Inflammatory macrophage treated with lipopolysaccharide for 4 hours (primary cell): Measurements from ENCODE around the gene PVALEF.
A peak's percentile ranks its signal among the peaks of the same experiment; 100 is the strongest.
"Not testable (repeated sequence)": the region's sequence is repeated elsewhere in the genome, so short reads cannot be mapped to it uniquely, and the experiment has no call there.

Experiments used
- DNase-seq: peaks from one replicate; pipeline ENCODE4 v3.0.0-alpha.2; 2020

Gene PVALEF

DNA sequence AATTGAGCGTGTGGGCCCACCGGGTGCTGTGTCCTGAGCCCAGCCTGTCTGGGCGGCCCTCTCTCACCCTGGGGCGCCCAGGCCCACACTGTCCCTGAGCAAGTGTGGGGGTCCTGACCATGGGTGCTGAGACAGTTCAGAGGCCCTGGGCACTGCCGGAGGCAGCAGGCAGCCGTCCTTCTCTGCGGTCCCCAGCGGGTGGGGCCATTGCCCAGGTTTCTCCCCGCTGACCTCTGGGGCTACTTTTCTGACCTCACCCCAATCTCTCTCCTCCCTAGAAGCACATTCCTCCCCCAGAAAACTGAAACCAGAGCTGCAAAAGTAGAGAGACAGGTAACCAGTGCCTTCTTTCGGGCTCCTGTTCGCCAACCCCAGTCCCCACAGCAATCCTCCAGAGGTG lies 36.0 kb upstream of the PVALEF start:
- DNase-seq = no peak

DNA sequence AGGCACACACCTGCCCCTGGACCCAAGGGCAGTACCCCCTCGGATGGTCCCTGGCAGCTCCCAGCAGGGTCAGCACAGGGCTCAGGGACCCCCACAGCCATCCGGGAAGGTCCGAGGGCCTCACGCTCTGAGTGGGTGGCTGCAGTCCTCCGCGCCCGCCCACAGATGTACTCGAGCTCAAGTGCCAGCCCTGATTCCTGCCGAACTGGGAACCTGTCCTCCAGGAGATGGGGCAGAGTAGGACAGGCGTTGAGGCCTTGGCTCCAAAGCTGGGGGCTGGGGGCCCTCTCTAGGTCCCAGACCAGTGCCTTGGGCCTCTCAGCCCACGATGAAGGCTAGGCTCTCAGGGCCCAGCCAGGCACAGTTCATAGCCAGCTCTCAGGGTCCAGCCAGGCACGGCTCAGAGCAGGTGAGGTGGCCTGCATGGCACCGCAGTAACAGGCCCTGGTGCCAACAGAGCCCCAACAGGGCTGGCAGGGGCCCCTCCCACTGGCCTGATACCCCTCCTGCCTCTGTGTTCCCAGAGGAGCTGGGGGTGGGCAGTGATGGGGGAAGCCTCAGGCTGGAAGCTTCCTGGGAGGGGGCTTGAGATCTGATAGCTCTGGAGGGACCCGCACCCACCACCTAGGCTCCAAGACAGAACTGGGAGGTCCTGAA lies 35.5 kb upstream of the PVALEF start:
- no peak for DNase-seq

DNA sequence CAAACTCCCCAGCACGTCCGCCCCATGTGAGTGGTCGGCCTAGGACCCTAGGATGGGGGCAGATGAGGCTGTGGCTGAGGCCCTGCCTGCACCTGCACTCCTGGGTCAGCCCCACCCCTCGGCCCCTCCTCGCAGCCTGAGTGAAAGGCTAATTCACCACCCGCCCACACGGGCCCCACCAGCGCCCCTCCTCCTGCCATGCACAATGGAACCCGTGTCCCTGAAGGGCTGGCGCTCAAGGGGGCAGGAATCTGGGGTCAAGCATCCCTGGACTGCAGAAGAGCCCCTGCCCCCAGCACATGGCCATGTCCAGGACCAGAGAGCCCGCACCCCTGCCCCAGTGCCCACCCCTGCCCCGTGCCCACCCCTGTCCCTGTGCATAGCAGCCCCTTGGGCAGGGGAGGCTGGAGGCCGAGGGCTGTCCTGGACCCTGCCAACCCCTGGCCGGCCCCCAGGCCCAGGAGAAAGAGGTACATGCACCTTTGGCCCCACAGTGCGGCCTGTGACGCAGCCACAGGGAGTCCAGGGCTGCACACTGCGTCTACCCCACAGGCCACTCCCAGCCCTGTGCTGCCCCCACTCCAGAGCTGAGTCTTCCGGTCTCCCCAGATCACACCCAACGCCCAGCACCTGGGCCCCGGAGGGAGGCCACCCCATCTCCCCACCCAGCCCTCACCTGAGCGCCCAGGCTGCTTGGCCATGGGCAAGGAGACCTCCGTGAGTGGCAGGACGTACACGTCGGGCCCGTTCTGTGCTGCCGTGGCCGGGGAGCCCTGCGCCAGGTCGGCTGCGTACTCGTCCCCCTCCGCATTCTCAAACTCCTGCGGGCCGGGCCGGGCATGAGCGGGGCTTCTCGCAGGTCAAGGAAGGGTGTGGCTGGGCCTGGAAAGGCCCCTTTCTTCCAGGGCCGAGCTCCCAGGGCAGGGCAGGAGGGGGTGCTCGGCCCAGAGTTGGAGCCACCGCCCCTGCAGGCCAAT lies 34.6 kb upstream of the PVALEF start:
- DNase-seq = no peak

DNA sequence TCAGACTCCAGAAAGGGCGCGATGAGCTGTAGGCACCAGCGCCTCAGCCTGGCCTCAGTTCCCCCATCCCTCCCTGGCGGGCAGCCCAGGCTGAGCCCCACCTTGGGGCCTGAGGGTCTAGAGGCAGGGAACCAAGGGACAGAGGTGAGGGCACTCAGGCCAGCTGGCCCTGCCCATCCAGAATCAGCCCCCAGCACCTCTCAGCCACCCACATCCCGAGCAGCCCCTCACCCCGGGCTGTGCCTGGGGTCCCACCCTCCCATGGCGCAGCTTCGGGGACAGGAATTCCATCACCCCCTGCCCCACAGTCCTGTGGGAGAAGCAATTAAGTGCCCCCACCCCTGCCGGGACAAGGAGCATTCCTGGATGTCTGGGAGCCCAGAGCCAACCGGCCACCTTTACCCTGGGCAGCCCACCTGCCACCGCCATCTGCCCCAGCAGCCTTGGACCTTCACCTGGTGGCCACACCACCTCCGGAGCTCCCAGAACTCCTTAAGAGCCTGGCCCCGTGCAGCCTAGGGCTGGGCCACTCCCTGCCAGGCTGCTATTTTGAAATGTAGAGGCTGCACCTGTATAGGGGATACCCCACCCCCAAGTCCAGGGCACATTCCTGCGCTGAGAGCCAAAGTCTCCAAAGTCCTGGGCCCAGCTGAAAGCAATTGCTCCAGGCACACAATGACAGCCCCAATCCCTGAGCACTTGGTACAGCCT lies 33.7 kb upstream of the PVALEF start:
- DNase-seq = no peak

DNA sequence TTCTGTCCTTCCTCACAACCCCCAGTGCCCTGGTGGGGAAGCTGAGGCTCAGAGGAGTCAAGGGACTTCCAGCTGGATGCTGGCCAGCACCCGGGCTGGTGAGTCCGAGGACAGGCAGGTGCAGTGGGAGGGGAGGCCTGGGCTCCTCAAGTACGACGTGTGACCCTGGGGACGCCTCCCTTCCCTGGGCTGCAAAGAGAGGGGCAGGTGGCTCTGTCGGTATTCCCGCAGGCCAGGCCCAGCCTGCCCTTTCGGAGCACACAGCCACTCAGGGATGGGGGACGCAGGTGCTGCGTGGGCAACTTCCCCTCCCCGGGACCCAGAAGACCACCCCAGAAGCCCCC lies 33.1 kb upstream of the PVALEF start:
- no peak for DNase-seq

DNA sequence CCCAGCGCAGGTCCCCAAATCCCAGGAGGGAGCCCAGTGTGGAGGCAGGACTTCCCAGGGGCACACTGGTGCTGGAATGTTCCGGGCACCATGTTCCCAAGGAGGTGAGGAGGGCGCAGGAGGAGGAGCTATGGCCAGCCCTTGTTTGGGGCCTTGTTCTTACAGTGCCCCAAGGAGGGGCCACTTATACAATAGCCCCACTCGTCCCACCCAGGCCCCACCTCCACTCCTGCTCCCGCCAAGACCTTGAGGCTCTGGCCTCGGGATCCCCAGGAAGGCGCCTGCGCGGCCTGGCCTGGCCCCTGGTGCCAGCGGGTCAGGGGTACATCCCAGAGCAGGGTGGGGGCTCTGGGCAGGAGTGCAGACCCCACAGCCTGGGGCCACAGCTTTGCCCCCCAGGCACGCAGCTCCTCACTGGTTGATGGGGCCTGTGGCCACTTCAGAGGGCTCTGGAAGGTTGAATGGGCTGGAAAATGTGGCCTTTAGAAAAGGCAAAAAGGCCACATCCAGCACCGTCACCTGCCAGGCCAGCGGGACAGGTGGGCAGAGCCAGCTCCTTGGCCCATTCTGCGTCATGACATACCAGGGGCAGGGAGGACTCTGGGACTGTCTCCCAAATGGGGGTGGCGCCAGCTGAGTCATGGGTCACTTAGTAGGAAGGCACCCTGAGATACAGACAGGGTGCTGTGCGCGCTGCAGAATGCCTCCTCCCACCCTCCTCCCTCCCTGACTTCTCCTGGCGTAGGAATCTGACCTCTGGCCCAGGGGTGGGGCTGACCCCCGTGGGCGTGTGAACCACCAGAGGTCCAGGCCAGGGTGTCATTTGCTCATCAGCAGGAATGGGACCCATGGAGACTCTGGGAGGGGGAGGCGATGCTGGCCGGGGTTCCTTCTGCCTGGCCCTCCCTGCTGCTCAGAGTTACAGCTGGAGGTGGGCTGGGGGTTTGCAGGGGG lies 32.3 kb upstream of the PVALEF start:
- peak; percentile 16 for DNase-seq

DNA sequence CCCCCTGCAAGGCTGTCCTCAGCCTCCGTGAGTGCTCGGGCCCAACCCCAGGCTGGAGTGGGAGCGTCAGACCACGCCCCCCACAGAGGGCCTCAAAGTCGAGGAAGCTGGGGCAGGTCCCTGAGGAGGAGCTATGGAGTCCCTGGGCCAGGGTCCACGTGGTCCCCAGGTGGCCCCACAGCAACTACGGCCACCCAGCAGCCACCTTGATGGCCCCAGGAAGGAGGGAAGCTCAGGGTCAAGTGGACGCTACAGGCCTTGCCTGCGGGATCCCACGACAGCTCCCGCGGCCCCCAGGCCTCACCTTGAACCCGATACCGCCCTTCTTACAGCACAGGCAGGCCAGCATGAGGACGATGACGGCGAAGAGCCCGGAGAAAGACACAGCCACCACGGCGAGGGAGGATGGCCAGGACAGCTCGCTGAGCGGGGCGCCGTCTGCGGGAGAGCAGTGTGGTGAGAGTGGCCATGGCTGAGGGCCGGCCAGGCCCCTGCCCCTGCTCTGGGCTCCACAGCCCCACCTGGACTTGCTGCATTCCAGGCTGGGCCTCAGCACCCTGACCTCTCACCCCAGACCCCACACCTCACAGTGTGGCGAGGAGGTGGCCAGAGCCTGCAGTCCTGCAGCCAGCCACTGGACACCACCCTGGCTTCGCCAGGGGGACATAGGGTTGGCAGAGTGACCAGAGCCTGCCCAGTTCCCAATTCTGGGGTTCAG lies 31.1 kb upstream of the PVALEF start:
- DNase-seq = no peak

DNA sequence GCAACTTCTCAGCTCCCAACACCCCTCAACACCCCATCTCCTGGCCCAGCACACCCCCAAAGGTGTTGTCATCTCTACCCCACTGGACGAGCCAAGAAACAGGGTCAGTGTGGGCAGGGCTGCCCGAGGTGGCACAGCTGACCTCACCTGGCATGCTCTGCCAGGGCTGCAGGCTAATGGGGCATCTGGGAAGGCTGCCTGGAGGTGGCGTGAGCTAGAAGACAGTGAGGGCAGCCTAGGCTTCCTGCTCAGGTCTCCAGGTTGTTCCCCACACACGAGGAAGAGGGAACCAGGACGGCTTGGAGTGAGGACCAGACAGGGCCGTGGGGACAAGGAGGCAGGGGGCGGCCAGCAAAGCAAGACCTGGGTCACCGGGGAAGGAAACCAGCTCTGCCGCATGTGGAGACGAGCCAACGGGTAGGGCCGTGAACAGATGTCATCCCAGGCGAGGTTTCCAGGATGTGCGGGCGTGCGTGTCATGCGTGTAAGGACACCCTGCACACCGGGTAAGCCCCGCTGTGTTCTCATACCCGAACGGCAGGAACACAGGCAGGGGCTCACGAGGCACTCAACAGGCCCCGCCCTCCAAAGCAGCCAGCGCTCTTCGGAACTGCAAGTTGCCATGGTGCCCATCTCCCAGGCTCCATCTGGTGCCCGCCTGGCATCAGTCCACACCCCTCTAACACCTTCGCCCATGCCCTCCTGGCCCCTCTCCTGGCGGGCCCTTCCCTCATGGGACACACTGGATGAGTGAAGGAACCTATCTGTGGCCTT lies 29.6 kb upstream of the PVALEF start:
- DNase-seq = no peak

DNA sequence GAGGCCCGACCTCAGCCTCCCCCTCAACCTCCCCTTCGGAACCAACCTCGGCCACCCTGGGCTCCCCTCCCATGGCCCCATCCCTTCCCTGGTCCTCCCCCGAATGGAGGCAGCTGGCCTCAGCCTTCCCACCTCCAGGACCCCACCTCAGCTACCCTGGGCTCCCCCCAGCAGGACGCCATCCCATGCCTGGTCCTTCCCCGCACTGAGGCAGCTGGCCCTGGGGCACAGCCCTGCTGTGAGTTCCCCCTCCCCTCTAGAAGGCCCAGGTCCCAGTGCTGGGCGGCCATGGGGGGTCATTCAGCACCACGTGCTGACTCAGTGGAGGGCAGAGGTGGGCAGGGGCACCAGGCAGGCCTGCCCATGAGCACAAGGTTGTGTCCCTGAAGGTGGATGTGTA lies 28.9 kb upstream of the PVALEF start:
- no peak for DNase-seq

DNA sequence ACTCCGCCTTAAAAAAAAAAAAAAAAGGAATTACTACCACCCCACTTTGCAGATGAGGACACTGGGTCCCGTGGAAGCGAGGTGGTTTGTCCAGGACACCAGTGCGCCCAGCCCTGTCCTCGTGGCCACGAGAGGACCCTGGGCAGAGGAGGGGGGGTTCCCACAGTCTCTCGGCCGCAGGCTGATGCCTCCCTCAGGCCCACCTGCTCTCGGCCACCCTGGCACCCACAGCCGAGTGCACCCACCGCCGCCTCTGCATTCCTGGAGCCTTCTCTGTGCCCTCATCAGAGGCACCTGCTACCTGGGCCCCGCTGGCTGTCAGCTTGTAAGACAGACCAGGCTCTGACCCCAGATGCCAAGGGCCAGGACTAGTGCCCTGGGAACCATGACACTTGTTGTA lies 28.1 kb upstream of the PVALEF start:
- peak; percentile 20 for DNase-seq

DNA sequence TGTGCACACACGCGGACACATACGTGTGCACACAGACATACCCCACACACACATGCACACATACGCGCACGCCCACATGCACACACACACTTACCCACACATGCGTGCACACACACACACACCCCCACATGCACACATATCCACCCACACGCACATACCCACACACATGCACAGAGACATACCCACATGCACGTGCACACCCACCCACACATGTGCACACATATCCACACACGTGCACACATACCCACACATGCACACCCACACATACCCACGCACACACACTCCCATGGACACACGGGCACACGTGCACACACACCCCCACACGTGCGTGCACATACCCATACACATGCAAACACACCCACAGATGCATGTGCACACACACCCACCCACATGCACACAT lies 27.2 kb upstream of the PVALEF start:
- no peak for DNase-seq

DNA sequence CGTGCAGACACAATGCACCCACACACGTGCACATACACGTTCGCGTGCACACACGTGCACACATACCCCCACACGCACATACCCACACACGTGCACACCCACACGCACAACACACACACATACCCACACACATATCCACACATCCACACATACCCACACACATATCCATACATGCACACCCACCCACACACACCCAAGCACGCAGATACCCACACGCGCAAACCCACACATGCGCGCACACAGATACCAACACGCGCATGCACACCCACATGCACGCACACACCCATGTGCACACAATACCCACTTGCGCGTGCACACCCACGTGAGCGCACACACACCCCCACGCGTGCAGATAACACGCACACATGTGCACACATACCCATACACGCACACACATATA lies 26.8 kb upstream of the PVALEF start:
- no peak for DNase-seq

DNA sequence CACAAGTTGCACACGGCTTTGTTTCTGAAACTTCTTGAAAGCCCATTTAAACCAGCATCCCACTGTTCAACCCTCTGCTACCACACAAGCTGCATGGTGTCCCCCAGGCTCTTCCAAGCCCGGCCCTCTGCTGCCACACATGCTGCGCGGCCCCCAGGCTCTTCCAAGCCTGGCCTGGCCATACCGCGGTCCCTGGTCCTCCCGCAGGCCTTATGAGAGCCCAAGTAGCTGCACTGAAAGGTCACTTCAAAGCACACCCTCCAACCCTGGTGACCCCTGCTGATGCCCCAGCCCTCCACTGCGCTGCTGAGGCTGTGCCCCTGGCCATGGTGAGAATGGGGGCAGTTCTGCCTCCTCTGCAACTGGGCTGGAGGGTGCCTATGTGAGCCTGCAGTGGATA lies 25.9 kb upstream of the PVALEF start:
- DNase-seq = no peak

DNA sequence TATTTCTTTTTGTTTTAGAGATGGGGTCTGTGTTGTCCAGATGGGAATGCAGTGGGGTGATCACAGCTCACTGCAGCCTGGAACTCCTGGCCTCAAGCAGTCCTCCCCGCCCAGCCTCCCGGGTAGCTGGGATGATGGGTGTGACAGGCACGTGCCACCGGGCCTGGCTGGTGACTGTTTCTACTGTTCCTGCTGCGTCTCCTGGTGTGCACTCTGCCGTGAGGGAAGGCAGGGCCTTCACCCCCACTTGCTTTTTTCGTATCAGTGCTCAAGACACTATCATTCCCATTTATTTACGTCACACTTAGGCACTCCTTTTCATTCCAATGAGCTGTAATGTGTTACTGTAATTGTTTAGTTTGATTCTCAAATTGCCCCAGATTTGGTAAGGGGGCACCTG lies 25.3 kb upstream of the PVALEF start:
- no peak for DNase-seq

DNA sequence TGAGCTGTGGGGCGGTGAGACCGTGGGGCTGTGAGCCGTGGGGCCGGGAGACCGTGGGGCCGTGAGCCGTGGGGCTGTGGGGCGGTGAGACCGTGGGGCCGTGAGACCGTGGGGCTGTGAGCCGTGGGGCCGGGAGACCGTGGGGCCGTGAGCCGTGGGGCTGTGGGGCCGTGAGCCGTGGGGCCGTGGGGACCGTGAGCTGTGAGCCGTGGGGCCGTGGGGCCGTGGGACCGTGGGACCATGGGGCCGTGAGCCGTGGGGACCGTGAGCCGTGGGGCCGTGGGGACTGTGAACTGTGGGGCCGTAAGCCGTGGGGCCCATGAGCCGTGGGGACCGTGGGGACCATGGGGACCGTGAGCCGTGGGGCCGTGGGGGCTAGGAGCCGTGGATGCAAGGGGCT lies 24.6 kb upstream of the PVALEF start:
- no peak for DNase-seq

DNA sequence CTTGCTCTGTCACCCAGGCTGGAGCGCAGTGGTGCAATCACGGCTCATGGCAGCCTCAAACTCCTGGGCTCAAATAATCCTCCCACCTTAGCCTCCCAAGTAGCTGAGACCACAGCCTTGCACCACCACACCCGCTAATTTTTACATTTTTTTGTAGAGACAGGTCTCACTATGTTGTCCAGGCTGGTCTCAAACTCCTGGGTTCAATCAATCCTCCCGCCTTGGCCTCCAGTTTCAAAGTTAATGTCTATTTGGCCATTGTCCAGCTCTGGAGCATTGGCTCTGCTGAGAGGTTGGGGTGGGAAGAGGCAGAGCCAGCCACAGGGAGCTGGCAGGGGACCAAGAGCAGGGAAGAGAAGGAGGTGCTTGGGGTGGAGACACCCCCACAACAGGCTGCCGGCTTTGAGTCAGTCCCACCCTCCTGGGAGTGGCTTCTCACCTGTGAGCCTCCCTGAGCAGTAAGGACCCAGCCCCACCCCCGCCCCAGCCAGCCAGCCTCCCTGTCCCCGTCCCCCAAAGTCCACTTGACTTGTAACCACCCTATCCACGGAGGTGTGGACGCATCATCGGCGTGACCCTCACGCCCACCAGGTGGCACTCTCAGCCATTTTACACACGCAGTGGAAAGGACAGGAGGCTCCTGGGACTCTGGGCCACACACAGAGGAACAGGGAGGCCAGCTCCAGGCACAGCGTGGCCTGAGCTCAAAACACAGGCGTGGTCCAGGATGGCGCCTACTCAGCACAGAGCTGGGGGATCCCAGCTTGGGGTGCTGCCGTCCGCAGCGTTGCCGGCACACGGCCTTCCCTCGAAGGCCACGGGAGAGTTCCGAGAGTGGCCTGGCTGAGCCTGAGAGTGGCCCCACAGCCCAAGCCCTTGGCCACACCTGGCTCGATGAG lies 22.8 kb upstream of the PVALEF start:
- DNase-seq = peak; percentile 83

DNA sequence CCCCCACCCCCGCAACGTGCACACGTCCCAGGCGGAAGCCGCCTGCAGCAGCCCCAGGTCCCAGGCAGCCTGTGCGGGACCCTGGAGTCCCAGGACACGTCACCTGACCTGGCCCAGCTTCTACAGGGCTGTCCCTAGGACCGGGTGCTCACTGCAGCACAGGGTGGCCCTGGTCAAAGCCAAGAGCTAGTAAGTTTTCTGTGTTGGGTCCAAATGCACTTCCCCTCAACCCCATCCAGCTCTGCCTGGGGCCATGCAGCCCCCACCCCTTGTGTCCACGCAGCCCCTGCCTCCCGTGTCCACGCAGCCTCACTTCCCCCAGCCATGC lies 22.1 kb upstream of the PVALEF start:
- no peak for DNase-seq

DNA sequence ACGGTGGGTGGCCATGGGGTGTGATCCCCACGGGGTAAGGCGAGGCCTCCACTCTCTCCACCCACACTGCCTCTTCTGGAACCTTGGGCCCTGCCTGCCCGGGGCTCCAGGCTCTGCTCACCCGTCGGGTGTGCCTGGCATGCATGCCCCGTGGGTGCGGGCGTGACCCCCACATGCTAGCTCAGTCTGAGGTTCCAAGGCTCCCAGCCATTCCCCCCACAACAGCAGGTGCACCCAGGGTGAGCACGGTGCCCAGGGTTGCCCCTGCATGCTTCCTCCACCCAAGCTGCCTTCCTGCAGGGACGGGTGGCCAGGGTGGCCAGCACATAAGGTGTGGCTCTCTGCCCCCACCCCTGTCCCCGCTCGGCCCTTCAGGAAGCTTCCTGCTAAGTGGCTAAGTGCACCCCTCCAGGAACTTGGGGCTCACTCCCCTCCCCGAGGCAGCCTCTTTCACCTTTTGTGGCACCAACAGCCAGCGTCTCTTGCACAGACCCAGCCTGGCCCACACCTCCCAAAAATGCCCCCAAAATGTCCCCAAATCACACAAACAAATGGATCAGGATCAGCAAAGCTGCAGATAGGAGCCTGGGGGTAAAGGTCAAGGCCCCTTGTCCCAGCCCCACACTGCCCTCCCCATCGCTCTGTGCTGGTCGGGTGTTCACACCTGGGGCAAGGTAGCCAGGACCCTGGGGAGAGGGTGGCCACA lies 21.4 kb upstream of the PVALEF start:
- DNase-seq = no peak

DNA sequence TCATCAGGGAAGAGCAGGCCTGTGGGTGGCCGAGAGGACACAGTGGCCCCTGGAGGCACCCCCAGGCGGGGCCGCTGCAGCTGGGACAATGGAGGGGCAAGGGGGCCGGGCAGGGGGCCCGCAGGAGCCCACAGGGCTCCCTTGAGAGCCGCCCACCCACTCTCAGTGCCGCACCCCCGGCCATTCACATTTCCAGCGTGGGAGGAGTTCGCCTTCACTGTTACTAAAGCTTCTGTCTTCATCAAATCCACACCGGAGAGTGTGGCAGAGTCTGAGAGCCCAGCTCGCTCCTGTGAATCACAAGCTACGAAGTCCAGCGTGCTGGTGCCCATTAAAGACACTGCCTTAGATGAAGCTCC lies 20.9 kb upstream of the PVALEF start:
- DNase-seq = no peak

DNA sequence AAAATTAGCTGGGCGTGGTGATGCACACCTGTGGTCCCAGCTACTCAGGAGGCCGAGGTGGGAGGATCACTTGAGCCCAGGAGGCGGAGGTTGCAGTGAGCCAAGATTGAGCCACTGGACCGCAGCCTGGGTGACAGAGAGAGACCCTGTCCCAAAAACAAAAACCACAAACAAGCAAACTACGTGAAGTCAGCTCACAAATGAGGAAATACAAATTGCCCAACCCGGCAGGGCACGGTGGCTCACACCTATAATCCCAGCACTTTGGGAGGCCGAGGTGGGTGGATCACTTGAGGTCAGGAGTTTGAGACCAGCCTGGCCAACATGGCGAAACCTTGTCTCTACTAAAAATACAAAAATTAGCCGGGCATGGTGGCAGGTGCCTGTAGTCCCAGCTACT lies 19.1 kb upstream of the PVALEF start:
- not testable (repeated sequence) for DNase-seq
